ENCODE results near the gene C5orf34.

GRCh38 chr5:43540746-43541145 lies 25.8 kb upstream of the C5orf34 start:
- TF ChIP-seq ZNF57 (CRISPR knock-in tag; IDR thresholded peaks at IDR 0.05) = no peak
- no peak for TF ChIP-seq PCBP2 (IDR thresholded peaks at IDR 0.05; ENCODE audit: low read depth, low read length, poor library complexity, severe bottlenecking)
- no peak for TF ChIP-seq KDM4B (IDR thresholded peaks at IDR 0.05; ENCODE audit: borderline replicate concordance in 2 of 2, low read depth in 1 of 2)
- no peak for TF ChIP-seq RBM39 (optimal IDR thresholded peaks at IDR 0.05; ENCODE audit: low read depth, low read length)
- TF ChIP-seq RHOXF2B (CRISPR knock-in tag; conservative IDR thresholded peaks at IDR 0.05) = no peak
- no peak for TF ChIP-seq ADNP (tag; IDR thresholded peaks at IDR 0.05)
- TF ChIP-seq USF1 (CRISPR knock-in tag; IDR thresholded peaks at IDR 0.05) = no peak
- TF ChIP-seq EP300 (IDR thresholded peaks at IDR 0.05; ENCODE audit: low read length) = no peak

All from K562 (cell line).